ENCODE results near the gene LY6G6C.

LY6G6C gene

GRCh38 chr6:31765559-31765909 lies 44.0 kb upstream of the LY6G6C start:
- no peak for DNase-seq (ENCODE audit: low spot score)
- TF ChIP-seq CTCF (IDR thresholded peaks at IDR 0.05; ENCODE audit: extremely low read depth, missing control alignments) = no peak

GRCh38 chr6:31764198-31764597 lies 42.7 kb upstream of the LY6G6C start:
- no peak for DNase-seq (ENCODE audit: low spot score)
- no peak for TF ChIP-seq CTCF (IDR thresholded peaks at IDR 0.05; ENCODE audit: extremely low read depth, missing control alignments)

GRCh38 chr6:31763619-31763940 lies 42.0 kb upstream of the LY6G6C start:
- TF ChIP-seq CTCF (IDR thresholded peaks at IDR 0.05; ENCODE audit: extremely low read depth, missing control alignments) = no peak
- DNase-seq (ENCODE audit: low spot score) = no peak

- TF ChIP-seq CTCF (IDR thresholded peaks at IDR 0.05; ENCODE audit: extremely low read depth, missing control alignments) = no peak
- DNase-seq (ENCODE audit: low spot score) = no peak
Observed at GRCh38 chr6:31762878-31763618, 41.5 kb upstream of the LY6G6C start.

DNA sequence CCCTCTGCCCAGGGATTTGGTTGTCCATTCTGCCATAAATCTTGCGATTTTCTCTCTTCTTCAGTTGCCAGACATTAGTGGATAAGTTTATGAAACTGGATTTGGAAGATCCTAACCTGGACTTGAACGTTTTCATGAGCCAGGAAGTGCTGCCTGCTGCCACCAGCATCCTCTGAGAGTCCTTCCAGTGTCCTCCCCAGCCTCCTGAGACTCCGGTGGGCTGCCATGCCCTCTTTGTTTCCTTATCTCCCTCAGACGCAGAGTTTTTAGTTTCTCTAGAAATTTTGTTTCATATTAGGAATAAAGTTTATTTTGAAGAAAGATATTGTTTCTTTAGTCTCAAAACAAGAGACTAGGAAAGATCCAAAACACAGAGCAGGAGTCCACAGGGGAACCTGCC lies 40.8 kb upstream of the LY6G6C start, which contains the start of gene SAPCD1:
TSS of gene SAPCD1 (plus strand) at position 301 of the 400 bp plus-strand sequence. CDS start 399 bp downstream, outside the sequence.
- TF ChIP-seq CTCF (IDR thresholded peaks at IDR 0.05; ENCODE audit: extremely low read depth, missing control alignments) = no peak
- DNase-seq (ENCODE audit: low spot score) = no peak

- no peak for TF ChIP-seq CTCF (IDR thresholded peaks at IDR 0.05; ENCODE audit: extremely low read depth, missing control alignments)
- DNase-seq (ENCODE audit: low spot score) = no peak
Observed at GRCh38 chr6:31761343-31761742, 39.8 kb upstream of the LY6G6C start.

- no peak for DNase-seq (ENCODE audit: low spot score)
- TF ChIP-seq CTCF (IDR thresholded peaks at IDR 0.05; ENCODE audit: extremely low read depth, missing control alignments) = no peak
Observed at GRCh38 chr6:31760790-31761189, 39.2 kb upstream of the LY6G6C start.
